H1 (cell line): ENCODE data around the gene KCP. TPM values are rescaled to one million over a fixed set of nuclear protein-coding genes. Genes with fewer than 3 reads are reported as not detected.

Experiments
- CTCF ChIA-PET: fragments of 300-600 bp; sonication (Branson Sonifier 250); formaldehyde crosslinking; loops from one replicate; lab custom pipeline; 2021; ENCODE audit not compliant: partially characterized antibody; lab: Charles Lee
- POLR2A ChIA-PET: fragments of 300-600 bp; sonication (Branson Sonifier 250); formaldehyde crosslinking; loops from one replicate; lab custom pipeline; 2021; ENCODE audit warnings: inconsistent platforms; ENCODE audit not compliant: partially characterized antibody; lab: Charles Lee
- DNase-seq, 2 experiments: peaks; one replicate each; pipeline versions ENCODE4 v3.0.0 to v3.0.0-alpha.2; 2010 to 2022; ENCODE audit warnings: low spot score in 2 of 2, low read depth in 1 of 2, mixed read lengths in 1 of 2
- FAIRE-seq: peaks from 2 replicates; lab custom pipeline; 2011; peaks lifted over from hg19 to GRCh38; lab: Jason Lieb, UNC
- H2AFZ ChIP-seq: 2 replicates; pipeline ENCODE4 v1.8.1; 2012; ENCODE audit warnings: low read length, inconsistent platforms
- H2AK5ac ChIP-seq: 2 replicates; pipeline ENCODE4 v1.6.1; 2013; ENCODE audit warnings: low read depth, low read length
- H2BK120ac ChIP-seq: replicated peaks from 2 replicates; pipeline ENCODE3; 2013; ENCODE audit warnings: low read depth, low read length, inconsistent platforms
- H2BK12ac ChIP-seq: 2 replicates; pipeline ENCODE4 v1.6.1; 2013; ENCODE audit warnings: low read depth, low read length
- H2BK15ac ChIP-seq: 2 replicates; pipeline ENCODE4 v1.6.1; 2013; ENCODE audit warnings: low read length
- H2BK20ac ChIP-seq: 2 replicates; pipeline ENCODE4 v1.6.1; 2013; ENCODE audit warnings: low read length
- H2BK5ac ChIP-seq: 2 replicates; pipeline ENCODE4 v1.6.1; 2013; ENCODE audit warnings: low read depth, low read length
- H3K14ac ChIP-seq: 2 replicates; pipeline ENCODE4 v1.6.1; 2013; ENCODE audit warnings: inconsistent platforms; ENCODE audit not compliant: insufficient read length
- H3K18ac ChIP-seq: 2 replicates; pipeline ENCODE4 v1.6.1; 2013; ENCODE audit warnings: low read length; ENCODE audit errors: extremely low read depth
- H3K23ac ChIP-seq: 2 replicates; pipeline ENCODE4 v1.6.1; 2013; ENCODE audit warnings: inconsistent platforms; ENCODE audit not compliant: insufficient read length
- H3K23me2 ChIP-seq: 2 replicates; pipeline ENCODE4 v1.6.1; 2013; ENCODE audit warnings: low read depth, low read length
- H3K27ac ChIP-seq: 2 replicates; pipeline ENCODE4 v1.6.1; 2011; ENCODE audit warnings: low read depth, low read length, inconsistent platforms
- H3K27me3 ChIP-seq, 4 experiments: replicated peaks in 1 of 4; 1 replicate in 1 of 4; 2 replicates in 3 of 4; pipeline versions ENCODE4 v1.6.1 to v1.8.1; 2011 to 2013; ENCODE audit warnings: low read length in 3 of 4, mild to moderate bottlenecking in 3 of 4, inconsistent platforms in 2 of 4, mixed read lengths in 2 of 4, moderate library complexity in 1 of 4; ENCODE audit not compliant: control insufficient read depth in 3 of 4, insufficient read depth in 3 of 4; ENCODE audit errors: extremely low read depth in 1 of 4
- H3K36me3 ChIP-seq, 4 experiments: 2 replicates each; pipeline versions ENCODE4 v1.6.1 to v1.8.1; 2011 to 2013; ENCODE audit warnings: mild to moderate bottlenecking in 4 of 4, low read length in 3 of 4, moderate library complexity in 2 of 4, control low read depth in 1 of 4, inconsistent platforms in 1 of 4; ENCODE audit not compliant: insufficient read depth in 4 of 4, control insufficient read depth in 2 of 4
- H3K4ac ChIP-seq: replicated peaks from 2 replicates; pipeline ENCODE3; 2013; ENCODE audit warnings: low read length, low read depth, mixed read lengths, inconsistent platforms; ENCODE audit not compliant: insufficient read length
- H3K4me1 ChIP-seq, 4 experiments: replicated peaks in 1 of 4; 1 replicate in 1 of 4; 2 replicates in 3 of 4; pipeline versions ENCODE4 v1.6.1 to v1.8.1; 2011 to 2013; ENCODE audit warnings: low read length in 3 of 4, inconsistent platforms in 2 of 4, mixed read lengths in 1 of 4; ENCODE audit not compliant: insufficient read depth in 4 of 4, control insufficient read depth in 3 of 4
- H3K4me2 ChIP-seq, 2 experiments: 2 replicates each; pipeline versions ENCODE4 v1.6.1 to v1.8.1; 2011 to 2013; ENCODE audit warnings: low read depth in 2 of 2, low read length in 2 of 2, control low read depth in 1 of 2, inconsistent platforms in 1 of 2, mild to moderate bottlenecking in 1 of 2; ENCODE audit not compliant: insufficient read depth in 1 of 2
- H3K4me3 ChIP-seq, 4 experiments: fragments of 200-600, 300-600 bp in 1 of 4; sonication (generic), shearing (Covaris generic), sonication (Bioruptor Twin) in 1 of 4; 2 replicates each; pipeline versions ENCODE4 v1.5.1 to v1.8.1; 2011 to 2016; ENCODE audit warnings: low read length in 4 of 4, low read depth in 3 of 4, control low read depth in 2 of 4, inconsistent platforms in 2 of 4, mild to moderate bottlenecking in 2 of 4, mixed read lengths in 1 of 4, moderate library complexity in 1 of 4; ENCODE audit not compliant: insufficient read depth in 2 of 4; ENCODE audit errors: extremely low read depth in 1 of 4
- H3K56ac ChIP-seq: replicated peaks from 2 replicates; pipeline ENCODE3; 2013; ENCODE audit warnings: low read depth, mild to moderate bottlenecking, mixed read lengths, low read length, inconsistent platforms; ENCODE audit not compliant: insufficient read length
- H3K79me1 ChIP-seq: 2 replicates; pipeline ENCODE4 v1.6.1; 2013; ENCODE audit warnings: low read depth, low read length, control low read depth
- H3K79me2 ChIP-seq, 2 experiments: 2 replicates each; pipeline versions ENCODE4 v1.6.1 to v1.8.1; 2012 to 2013; ENCODE audit warnings: low read length in 2 of 2, mild to moderate bottlenecking in 2 of 2, inconsistent platforms in 1 of 2; ENCODE audit not compliant: insufficient read depth in 2 of 2, control insufficient read depth in 1 of 2
- H3K9ac ChIP-seq, 4 experiments: replicated peaks in 1 of 4; 1 replicate in 1 of 4; 2 replicates in 3 of 4; pipeline versions ENCODE4 v1.6.1 to v1.8.1; 2011 to 2013; ENCODE audit warnings: low read depth in 3 of 4, low read length in 3 of 4, control low read depth in 2 of 4, mild to moderate bottlenecking in 2 of 4, moderate library complexity in 2 of 4, inconsistent platforms in 1 of 4; ENCODE audit errors: extremely low read depth in 1 of 4
- H3K9me3 ChIP-seq, 2 experiments: 2 replicates each; pipeline versions ENCODE4 v1.6.1 to v1.8.1; 2012 to 2013; ENCODE audit warnings: mild to moderate bottlenecking in 2 of 2, moderate library complexity in 2 of 2, control low read depth in 1 of 2, inconsistent platforms in 1 of 2, low read depth in 1 of 2, low read length in 1 of 2, mixed read lengths in 1 of 2; ENCODE audit not compliant: insufficient read depth in 2 of 2
- H4K20me1 ChIP-seq, 2 experiments: replicated peaks in 1 of 2; 2 replicates each; pipeline versions ENCODE3 to v1.8.1; 2011 to 2013; ENCODE audit warnings: inconsistent platforms in 2 of 2, low read length in 2 of 2, mild to moderate bottlenecking in 1 of 2; ENCODE audit not compliant: insufficient read depth in 2 of 2, control insufficient read depth in 1 of 2
- H4K5ac ChIP-seq: 2 replicates; pipeline ENCODE4 v1.6.1; 2013; ENCODE audit warnings: low read length, low read depth, mixed read lengths, inconsistent platforms; ENCODE audit not compliant: insufficient read length
- H4K8ac ChIP-seq: 2 replicates; pipeline ENCODE4 v1.8.0; 2013; ENCODE audit warnings: mild to moderate bottlenecking, moderate library complexity, low read length, inconsistent platforms; ENCODE audit not compliant: insufficient read depth; ENCODE audit errors: extremely low read depth
- H4K91ac ChIP-seq: replicated peaks from 2 replicates; pipeline ENCODE3; 2013; ENCODE audit warnings: low read length, mixed read lengths, inconsistent platforms; ENCODE audit not compliant: insufficient read length
- BACH1 ChIP-seq: IDR thresholded peaks from 2 replicates; pipeline ENCODE4 v1.6.1; 2012; ENCODE audit warnings: low read length, improper control_type of control experiment
- CHD2 ChIP-seq: IDR thresholded peaks from 2 replicates; pipeline ENCODE4 v1.6.1; 2012; ENCODE audit warnings: low read length, improper control_type of control experiment
- EGR1 ChIP-seq: IDR thresholded peaks from 2 replicates; pipeline ENCODE4 v1.6.1; 2011; ENCODE audit warnings: low read depth, low read length, borderline replicate concordance
- GTF2F1 ChIP-seq: IDR thresholded peaks from 2 replicates; pipeline ENCODE4 v1.6.1; 2012; ENCODE audit warnings: low read depth, low read length, improper control_type of control experiment, borderline replicate concordance
- MAX ChIP-seq: IDR thresholded peaks from 2 replicates; pipeline ENCODE4 v1.6.1; 2012; ENCODE audit warnings: inconsistent platforms
- RBBP5 ChIP-seq: IDR thresholded peaks from 2 replicates; pipeline ENCODE4 v1.7.1; 2012; ENCODE audit warnings: low read depth, mild to moderate bottlenecking, inconsistent platforms, low read length, moderate library complexity, borderline replicate concordance
- RNF2 ChIP-seq: fragments of 200-900, 300-1000 bp; sonication (generic); IDR thresholded peaks from 2 replicates; pipeline ENCODE4 v1.7.1; 2016; ENCODE audit warnings: borderline replicate concordance, low read depth, mild to moderate bottlenecking, antibody characterized with exemption, low read length; ENCODE audit not compliant: poor library complexity, severe bottlenecking; ENCODE audit errors: missing control alignments
- RXRA ChIP-seq: IDR thresholded peaks from 2 replicates; pipeline ENCODE4 v1.6.1; 2011; ENCODE audit warnings: low read depth, mild to moderate bottlenecking, low read length, moderate library complexity; ENCODE audit not compliant: insufficient read depth
- SAP30 ChIP-seq: fragments of 300-600 bp; sonication (generic); IDR thresholded peaks from 2 replicates; pipeline ENCODE4 v1.7.1; 2012; ENCODE audit warnings: low read length, moderate library complexity, mild to moderate bottlenecking, inconsistent platforms; ENCODE audit not compliant: insufficient read depth, insufficient replicate concordance
- TBP ChIP-seq: IDR thresholded peaks from 2 replicates; pipeline ENCODE4 v1.6.1; 2011; ENCODE audit warnings: low read depth, low read length, improper control_type of control experiment
- WGBS, 2 experiments: shearing (Covaris generic) in 1 of 2; methylation state at CpG; one replicate each; pipeline versions ENCODE4 v1.1.6 to v1.1.7; 2013 to 2015; ENCODE audit warnings: low lambda C conversion rate in 2 of 2, mixed read lengths in 2 of 2, inconsistent platforms in 1 of 2, low coverage in 1 of 2, missing lambda C conversion rate in 1 of 2; ENCODE audit not compliant: insufficient replicate concordance in 2 of 2, insufficient coverage in 1 of 2, insufficient read length in 1 of 2; ENCODE audit errors: extremely low coverage in 1 of 2, missing lambda C conversion rate in 1 of 2; 5-methylcytosine and 5-hydroxymethylcytosine counted together
- polyA plus RNA-seq, 7 experiments: library from polyadenylated mRNA; depleted of rRNA in 3 of 7; stranded (reverse) in 5 of 7; unstranded in 2 of 7; fragments of >200 nt in 5 of 7; fragments of 200-250 nt in 2 of 7; gene quantifications; 1 replicate in 5 of 7; 2 replicates in 1 of 7; 4 replicates in 1 of 7; pipeline versions ENCODE4 v1.2.1 to v1.2.3, GENCODE V29; 2011 to 2013; ENCODE audit warnings: missing spikeins in 2 of 7, mixed read lengths in 2 of 7
- total RNA-seq: library from RNA; stranded (reverse); fragmentation: NEBNext Ultra II Directional; extraction: Animal tissue kit (Norgen Biotek cat#: 25700); gene quantifications from 2 replicates; pipeline ENCODE4 v1.2.1, GENCODE V29; 2021

KCP gene
- total and polyA plus RNA-seq, 2 of the 8 experiments (the other 6 are each of a cell fraction or from before 2014, with no cell fraction given): 1.3 to 2.0 TPM

DNA sequence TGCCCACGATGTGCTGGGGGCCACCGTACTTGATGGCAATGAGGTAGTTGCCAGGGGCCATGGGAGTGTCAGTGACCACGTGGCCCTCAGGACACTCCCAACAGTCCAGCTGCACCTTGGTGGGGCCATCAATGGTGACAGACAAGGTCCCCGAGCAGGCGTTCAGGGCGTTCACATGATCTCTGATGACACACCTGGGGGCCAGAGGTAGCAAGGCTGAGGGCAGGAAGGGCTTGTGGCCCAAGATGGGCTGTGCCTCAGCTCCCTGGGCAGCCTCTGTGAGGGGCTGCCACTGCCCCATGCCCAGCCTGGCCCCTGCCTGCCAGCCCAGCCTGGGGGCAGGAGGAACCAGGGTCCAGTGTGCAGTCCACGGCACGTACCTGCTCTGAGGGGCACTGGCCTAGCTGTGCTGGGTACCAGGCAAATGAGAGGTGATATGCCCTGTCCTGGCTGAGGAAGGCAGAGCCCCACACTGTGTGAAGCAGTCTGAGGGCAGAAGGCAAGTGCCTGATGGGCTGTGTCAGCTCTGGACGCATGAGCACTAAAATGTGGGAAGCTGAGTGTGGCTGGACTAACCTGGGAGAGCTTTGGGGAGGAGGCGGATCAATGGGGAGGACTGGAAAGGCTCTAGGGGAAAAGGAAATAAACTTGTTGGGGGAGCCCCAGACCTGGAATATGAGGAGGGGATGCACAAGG is 3.5 kb upstream of the KCP start:
- no peak overlapping the region for H3K4me3 ChIP-seq
- H3K4me2 ChIP-seq: peak overlapping the region in 1 of 2 experiments; percentile 86; a peak in 1 of 4 replicates
- no peak overlapping the region for H3K18ac ChIP-seq
- H3K79me2 ChIP-seq: no peaks in the 10 kb centered on the region
- no peaks in the 10 kb centered on the region for H3K9me3 ChIP-seq
- no peak overlapping the region; the same call in 1 of the 2 replicates for H2BK20ac ChIP-seq
- no peak overlapping the region for H3K14ac ChIP-seq
- H4K91ac ChIP-seq: no peak overlapping the region
- ChIA-PET CTCF (interaction anchor here (0.6 to 1.7 kb wide), 7 partner anchors 8 to 256 kb away, joined by 3 to 6 read pairs (median 4); no protein-coding TSS in a partner anchor), POLR2A (no interaction called here)
- H3K36me3 ChIP-seq: no peaks in the 10 kb centered on the region
- no peak overlapping the region for H4K8ac ChIP-seq
- no peaks in the 10 kb centered on the region for H3K79me1 ChIP-seq
- no peak overlapping the region for H4K5ac ChIP-seq
- H3K23ac ChIP-seq: no peak overlapping the region
- peak overlapping the region; percentile 49; the same call in 1 of the 2 replicates for H2BK5ac ChIP-seq
- H2AFZ ChIP-seq: no peak overlapping the region
- DNase-seq (peak in 1 of 2 experiments; percentile 35), FAIRE-seq (no peak)
- peaks cover 31 to 70% (median 58%) of the 10 kb centered on the region in 4 experiments for H3K27me3 ChIP-seq
- peaks cover 0 to 1% of the 10 kb centered on the region in 2 experiments for H4K20me1 ChIP-seq
- no peak overlapping the region for H2BK120ac ChIP-seq
- peak overlapping the region; percentile 72 for H2BK15ac ChIP-seq
- no peak overlapping the region for H3K56ac ChIP-seq
- H3K4ac ChIP-seq: no peak overlapping the region
- no peak overlapping the region for H3K9ac ChIP-seq
- peak overlapping the region; percentile 98 for H2AK5ac ChIP-seq
- peaks cover 17% of the 10 kb centered on the region; the same call in 1 of the 2 replicates for H3K23me2 ChIP-seq
- H3K27ac ChIP-seq: no peak overlapping the region
- H3K4me1 ChIP-seq: peaks cover 4 to 44% (median 19%) of the 10 kb centered on the region in 4 experiments
- H2BK12ac ChIP-seq: peak overlapping the region; percentile 95; the same call in 1 of the 2 replicates
- 90% methylated on average over 10 of the region's 10 CpGs; no CpG with 5 or more reads in 1 of the 2 experiments for WGBS, 2 experiments
- TF ChIP-seq MAX (no peak), TBP (no peak), RNF2 (no peak), RXRA (no peak), RBBP5 (no peak), CHD2 (no peak), EGR1 (no peak), BACH1 (no peak), SAP30 (no peak), GTF2F1 (no peak)
